Upper lobe of left lung (tissue), 4 donors: ENCODE measurements around the gene PCIF1.

Experiments used
- EP300 ChIP-seq, 4 donors: sonication (generic); formaldehyde crosslinking; IDR thresholded peaks; one replicate each; pipeline ENCODE4 v1.5.1; 2017; ENCODE audit warnings: antibody characterized with exemption in 4 of 4, control low read depth in 2 of 4
- POLR2A ChIP-seq, 4 donors: fragments of 450-650 bp; IDR thresholded peaks; one replicate each; pipeline ENCODE4 v1.5.1; 2016 to 2017; ENCODE audit warnings: antibody characterized with exemption in 4 of 4, mild to moderate bottlenecking in 2 of 4
- TF ChIP-seq, protein P1 (sequence below), 6 experiments: fragments of 450-650 bp in 4 of 6; fragments of 200-600 bp in 2 of 6; sonication (generic) in 2 of 6; IDR thresholded peaks; one replicate each; pipeline ENCODE4 v1.5.1; 2016 to 2019; ENCODE audit warnings: antibody characterized with exemption in 6 of 6

- TF ChIP-seq, protein P1, sequence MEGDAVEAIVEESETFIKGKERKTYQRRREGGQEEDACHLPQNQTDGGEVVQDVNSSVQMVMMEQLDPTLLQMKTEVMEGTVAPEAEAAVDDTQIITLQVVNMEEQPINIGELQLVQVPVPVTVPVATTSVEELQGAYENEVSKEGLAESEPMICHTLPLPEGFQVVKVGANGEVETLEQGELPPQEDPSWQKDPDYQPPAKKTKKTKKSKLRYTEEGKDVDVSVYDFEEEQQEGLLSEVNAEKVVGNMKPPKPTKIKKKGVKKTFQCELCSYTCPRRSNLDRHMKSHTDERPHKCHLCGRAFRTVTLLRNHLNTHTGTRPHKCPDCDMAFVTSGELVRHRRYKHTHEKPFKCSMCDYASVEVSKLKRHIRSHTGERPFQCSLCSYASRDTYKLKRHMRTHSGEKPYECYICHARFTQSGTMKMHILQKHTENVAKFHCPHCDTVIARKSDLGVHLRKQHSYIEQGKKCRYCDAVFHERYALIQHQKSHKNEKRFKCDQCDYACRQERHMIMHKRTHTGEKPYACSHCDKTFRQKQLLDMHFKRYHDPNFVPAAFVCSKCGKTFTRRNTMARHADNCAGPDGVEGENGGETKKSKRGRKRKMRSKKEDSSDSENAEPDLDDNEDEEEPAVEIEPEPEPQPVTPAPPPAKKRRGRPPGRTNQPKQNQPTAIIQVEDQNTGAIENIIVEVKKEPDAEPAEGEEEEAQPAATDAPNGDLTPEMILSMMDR (IDR thresholded peaks at IDR 0.05) = no peak
- TF ChIP-seq POLR2A (IDR thresholded peaks at IDR 0.05) (no peak), EP300 (IDR thresholded peaks at IDR 0.05) (no peak)
Observed at GRCh38 chr20:45949542-45950329, 15.3 kb downstream of the PCIF1 start.
